Prostate gland (tissue), 2 donors: Measurements from ENCODE around the gene IMPACT.

Experiments
- POLR2A ChIP-seq: fragments of 450-650 bp; IDR thresholded peaks from one replicate; pipeline ENCODE4 v1.6.1; 2016; ENCODE audit warnings: antibody characterized with exemption, mild to moderate bottlenecking
- POLR2AphosphoS5 ChIP-seq: sonication (generic); formaldehyde crosslinking; IDR thresholded peaks from one replicate; pipeline ENCODE4 v1.6.1; 2017; ENCODE audit warnings: antibody characterized with exemption
- TF ChIP-seq, protein P1 (sequence below), 4 experiments: fragments of 200-600 bp in 2 of 4; fragments of 450-650 bp in 2 of 4; sonication (generic) in 2 of 4; IDR thresholded peaks; 1 replicate in 3 of 4; 2 replicates in 1 of 4; pipeline ENCODE4 v1.5.1; 2016 to 2019; ENCODE audit warnings: antibody characterized with exemption in 4 of 4, mild to moderate bottlenecking in 2 of 4, moderate library complexity in 2 of 4

DNA sequence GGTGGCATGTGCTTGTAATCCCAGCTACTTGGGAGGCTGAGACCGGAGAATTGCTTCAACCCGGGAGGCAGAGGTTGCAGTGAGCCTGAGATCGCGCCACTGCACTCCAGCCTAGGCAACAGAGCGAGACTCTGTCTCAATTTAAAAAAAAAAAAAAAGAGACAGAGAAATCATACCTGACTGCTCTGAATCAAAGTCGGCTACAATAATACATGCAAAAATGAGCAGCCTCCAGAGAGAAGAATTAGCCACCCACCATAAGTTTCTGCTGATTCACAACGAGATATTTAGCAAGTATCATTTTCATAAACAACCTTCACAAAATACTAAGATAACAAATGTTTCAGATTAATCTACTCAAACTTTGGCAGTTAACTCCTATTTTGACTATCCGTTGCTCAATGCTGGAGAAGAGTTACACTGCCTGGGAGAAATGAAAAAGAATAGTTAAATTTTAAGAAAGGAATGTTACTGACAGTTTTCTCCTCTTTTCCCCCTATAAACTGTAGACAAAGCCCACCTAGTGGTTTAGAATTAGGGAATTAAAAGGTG lies 30.3 kb upstream of the IMPACT start:
- TF ChIP-seq POLR2A, result no peak
- TF ChIP-seq, protein P1, sequence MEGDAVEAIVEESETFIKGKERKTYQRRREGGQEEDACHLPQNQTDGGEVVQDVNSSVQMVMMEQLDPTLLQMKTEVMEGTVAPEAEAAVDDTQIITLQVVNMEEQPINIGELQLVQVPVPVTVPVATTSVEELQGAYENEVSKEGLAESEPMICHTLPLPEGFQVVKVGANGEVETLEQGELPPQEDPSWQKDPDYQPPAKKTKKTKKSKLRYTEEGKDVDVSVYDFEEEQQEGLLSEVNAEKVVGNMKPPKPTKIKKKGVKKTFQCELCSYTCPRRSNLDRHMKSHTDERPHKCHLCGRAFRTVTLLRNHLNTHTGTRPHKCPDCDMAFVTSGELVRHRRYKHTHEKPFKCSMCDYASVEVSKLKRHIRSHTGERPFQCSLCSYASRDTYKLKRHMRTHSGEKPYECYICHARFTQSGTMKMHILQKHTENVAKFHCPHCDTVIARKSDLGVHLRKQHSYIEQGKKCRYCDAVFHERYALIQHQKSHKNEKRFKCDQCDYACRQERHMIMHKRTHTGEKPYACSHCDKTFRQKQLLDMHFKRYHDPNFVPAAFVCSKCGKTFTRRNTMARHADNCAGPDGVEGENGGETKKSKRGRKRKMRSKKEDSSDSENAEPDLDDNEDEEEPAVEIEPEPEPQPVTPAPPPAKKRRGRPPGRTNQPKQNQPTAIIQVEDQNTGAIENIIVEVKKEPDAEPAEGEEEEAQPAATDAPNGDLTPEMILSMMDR (IDR thresholded peaks at IDR 0.05), result no peak
- TF ChIP-seq POLR2AphosphoS5, result no peak
